GM21737 (cell line): ENCODE measurements around the gene RPS5.
"Not testable (repeated sequence)": the region's sequence is repeated elsewhere in the genome, so short reads cannot be mapped to it uniquely, and the experiment has no call there.

ENCODE experiments used
- ATAC-seq: cut with Tn5 transposase; IDR thresholded peaks from one replicate; pipeline ENCODE4 v1.9.1; 2021; ENCODE audit warnings: mild to moderate bottlenecking, moderate library complexity; ENCODE audit not compliant: unreplicated experiment

Gene RPS5

DNA sequence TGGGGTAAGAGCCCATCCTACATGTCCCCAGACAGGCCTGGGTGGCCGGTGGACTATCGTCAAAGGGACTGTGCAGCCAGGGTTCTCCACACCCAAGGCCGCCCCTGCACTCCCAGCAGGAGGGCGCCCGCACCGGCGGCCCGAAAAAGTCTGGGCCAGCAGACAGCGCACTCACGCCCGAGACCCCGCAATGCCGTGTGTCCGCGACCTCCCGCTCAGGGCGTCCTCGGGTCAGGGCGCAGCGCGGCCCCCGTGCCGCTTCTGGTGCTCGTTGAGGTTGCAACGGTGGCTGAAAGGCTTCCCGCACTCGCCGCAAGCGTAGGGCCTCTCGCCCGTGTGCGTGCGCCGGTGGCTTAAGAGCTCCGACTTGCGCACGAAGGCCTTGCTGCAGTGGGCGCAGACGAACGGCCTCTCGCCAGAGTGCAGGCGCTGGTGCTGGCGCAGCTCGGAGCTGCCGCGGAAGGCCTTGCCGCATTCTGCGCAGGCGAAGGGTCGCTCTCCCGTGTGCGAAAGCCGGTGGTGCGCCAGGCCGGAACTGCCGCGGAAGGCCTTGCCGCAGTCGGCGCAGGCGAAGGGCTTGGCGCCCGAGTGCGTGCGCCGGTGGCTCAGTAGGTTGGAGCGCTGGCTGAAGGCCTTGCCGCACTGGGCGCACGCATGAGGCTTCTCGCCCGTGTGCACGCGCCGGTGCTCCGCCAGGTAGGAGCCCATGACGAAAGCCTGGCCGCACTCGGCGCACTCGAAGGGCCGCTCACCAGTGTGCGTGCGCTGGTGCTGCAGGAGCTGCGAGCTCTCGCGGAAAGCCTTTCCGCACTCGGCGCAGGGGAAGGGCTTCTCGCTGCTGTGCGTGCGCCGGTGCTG, 30.9 kb upstream of the RPS5 start:
- no peak for ATAC-seq

DNA sequence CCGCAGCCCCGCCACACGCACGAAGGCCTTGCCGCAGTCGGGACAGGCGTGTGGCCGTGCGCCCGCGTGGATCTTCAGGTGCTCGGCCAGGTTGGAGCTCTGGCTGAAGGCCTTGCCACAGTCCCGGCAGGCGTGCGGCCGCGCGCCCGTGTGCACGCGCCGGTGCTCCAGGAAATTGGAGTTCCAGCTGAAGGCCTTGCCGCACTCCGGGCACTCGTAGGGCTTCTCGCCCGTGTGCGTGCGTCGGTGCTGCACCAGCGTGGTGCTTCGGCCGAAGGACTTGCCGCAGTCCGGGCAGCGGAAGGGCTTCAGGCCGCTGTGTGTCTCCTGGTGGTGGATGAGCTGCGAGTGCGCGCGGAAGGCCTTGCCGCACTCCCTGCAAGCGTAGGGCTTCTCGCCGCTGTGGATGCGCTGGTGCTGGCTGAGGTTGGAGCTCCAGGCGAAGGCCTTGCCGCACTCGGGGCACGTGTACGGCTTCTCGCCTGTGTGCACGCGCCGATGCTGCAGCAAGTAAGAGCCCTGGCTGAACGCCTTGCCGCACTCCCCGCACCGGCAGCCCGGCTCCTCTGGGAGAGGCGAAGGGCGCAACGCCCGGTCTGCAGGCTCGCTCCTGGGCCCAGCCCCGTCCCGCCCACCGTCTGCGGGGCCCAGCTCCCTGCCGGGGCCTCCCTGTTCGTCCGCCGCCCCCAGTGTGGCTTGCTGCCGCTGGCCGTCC, 30.1 kb upstream of the RPS5 start:
- no peak for ATAC-seq

DNA sequence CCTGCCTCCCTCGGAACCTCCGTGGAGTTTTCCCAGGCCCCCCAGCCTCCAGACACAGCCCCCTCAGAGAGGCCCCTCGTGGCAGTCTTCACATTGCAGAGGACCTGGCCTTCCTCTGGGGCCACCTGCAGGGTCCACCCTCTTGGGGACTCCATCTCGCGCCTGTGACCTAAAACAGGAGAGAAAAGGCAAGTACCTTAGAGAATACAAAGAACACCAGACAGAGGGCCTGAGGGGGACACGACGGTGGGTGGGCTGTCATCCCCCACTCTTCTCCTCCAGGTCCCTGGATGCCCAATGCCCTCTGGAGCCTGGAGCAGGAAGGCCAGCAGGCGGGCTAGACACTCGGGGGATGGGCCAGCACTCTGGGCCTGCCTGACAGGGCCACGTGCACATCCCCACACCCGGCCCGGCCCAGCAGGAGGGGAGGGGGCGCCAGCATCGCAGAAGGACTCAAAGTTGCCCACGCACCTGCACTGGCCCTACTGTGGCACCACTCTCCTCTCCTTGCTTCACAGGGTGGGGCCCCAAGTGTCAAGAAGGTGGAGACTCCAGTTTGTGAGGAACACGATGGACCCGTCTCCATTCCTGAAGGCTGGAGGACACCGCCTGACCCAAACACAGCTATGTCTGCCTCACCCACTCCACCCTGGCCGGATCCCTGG, 29.5 kb upstream of the RPS5 start:
- ATAC-seq: no peak

DNA sequence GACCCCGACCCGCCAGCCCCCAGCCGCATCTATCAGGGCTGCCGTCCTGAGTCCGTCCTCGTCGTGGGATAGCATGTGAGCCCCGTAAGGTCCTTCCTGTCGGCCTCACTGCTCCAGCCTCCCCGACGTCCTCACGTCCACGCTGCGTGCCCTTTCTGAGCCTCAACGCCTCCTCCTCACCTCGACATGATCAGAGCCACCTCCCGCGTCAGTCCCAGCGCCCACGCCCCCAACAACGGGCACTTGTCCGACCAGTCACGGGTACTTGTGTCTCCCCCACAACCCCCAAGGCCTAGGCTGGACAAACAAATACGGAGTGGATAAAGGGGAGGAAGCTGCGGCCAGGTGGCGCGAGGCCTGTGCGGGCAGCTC, 25.2 kb upstream of the RPS5 start:
- ATAC-seq: no peak

DNA sequence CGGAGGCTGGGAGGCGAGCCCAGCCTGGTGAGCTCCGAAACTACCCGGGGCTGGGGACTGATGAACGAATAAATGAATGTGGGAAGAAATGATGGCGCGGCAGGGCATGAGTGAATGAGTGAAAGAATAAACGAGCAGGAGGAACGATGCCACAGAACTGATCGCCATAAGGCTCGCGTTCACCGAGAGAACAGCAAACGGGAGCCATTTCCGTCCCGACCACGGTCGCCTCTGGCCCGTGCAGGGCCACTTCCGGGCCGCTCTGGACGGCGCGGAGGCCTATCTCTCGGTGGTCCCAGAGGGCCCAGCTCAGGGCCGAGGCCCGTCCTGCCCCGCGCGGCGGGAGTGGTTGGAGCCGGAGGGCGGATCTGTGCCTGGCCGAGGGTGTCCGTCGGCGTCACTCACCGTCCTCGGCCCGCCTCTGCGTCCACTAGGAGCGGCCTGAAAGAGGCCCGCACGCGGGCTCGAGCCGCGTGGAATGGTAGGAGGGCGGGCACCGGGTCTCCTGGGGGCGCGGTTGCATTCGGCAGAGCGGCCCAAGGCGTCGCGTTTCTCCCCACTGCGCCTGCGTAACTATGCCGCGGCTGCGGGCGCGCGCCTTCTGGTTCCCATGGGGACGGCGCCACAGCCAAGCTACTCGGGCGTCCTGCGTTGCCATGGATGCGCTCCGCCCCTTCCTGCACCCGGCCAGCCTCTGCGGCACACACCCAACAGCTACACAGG, 24.6 kb upstream of the RPS5 start, which contains the start of gene ZNF497:
TSS of gene ZNF497 (minus strand) at position 480 of the 723 bp plus-strand sequence. CDS start 5,116 bp downstream, outside the sequence.
- ATAC-seq: peak; percentile 78

DNA sequence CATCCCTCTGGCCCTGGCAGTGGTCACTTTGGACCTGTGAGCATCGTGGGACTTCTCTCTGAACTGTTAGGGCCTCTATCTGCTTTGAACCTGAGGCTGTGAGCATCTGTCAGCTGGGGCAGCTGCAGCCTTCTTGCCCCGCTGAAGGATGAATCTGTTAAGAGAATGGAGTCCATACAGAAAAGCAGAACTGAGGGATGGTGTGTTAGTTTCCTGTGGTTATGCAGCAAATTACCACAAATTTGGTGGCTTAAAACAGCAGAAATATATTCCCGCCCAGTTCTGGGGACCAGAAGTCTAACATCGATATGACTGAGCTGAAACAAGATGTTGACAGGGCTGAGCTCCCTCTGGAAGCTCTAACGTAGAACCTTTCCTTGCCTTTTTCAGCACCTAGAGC, 22.9 kb upstream of the RPS5 start:
- ATAC-seq: no peak

DNA sequence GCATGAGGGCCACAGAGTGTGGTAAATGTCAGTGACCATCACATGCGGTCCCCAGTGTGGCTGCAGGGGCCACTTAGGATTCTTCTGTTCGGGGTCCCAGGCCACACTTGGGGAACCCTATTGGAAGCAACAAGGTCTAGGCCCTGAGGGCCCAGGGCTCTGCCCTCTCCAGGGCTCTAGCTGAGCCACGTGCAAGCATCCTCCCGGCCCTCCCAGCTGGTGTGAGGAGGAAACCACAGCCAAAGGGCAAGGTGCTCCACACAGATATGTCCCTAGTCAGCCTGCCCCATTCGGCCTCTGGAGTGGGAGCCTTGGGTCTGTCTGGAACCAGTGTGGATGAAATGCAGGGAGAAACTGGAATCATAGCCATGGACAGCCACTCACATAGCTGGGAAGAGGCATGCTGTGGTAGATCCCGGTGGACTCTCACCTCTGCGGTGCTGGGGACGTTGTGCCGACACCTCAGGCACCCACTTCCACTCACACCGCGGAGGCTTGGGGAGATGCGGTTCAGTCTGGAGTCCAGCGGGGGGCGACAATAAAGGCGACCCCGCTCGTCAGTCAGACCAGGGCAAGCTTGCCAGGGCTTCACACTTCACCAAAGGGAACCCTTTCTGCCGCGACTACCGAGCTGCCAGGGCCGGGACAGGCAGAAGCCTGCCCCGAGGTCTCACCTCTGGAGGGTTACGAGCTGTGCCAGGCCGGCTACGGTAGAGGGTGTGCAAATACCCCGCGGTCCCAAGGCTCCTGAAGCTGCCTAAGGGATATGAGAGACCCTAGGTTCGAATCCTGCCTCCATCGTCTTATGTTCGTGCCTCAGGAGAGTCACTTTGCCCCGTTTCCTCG, 20.3 kb upstream of the RPS5 start:
- ATAC-seq: no peak

DNA sequence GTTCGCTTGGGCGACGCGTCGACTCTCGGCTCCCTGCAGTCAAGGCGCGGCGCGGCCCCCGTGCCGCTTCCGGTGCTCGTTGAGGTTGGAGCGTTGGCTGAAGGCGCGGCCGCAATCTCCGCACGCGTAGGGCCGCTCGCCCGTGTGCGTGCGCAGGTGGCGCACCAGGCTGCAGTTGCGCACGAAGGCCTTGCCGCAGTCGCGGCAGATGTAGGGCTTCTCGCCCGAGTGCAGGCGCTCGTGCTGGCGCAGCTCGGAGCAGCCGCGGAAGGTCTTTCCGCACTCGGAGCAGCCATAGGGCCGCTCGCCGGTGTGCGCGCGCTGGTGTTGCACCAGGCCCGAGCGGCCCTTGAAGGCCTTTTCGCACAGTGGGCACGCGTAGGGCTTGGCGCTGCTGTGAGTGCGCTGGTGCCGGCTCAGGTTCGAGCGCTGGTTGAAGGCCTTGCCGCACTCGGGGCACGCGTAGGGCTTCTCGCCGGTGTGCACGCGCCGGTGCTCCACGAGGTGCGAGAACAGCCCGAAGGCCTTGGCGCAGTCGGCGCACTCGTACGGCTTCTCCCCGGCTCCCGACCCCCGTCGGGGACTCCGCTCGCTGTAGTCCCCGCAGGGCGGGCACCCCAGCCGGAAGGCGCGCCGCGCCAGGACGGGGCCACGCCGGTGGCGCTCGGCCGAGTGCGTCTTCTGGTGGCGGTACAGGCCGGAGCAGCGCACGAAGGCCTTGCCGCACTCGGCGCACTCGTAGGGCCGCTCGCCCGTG, 19.2 kb upstream of the RPS5 start:
- ATAC-seq: no peak

DNA sequence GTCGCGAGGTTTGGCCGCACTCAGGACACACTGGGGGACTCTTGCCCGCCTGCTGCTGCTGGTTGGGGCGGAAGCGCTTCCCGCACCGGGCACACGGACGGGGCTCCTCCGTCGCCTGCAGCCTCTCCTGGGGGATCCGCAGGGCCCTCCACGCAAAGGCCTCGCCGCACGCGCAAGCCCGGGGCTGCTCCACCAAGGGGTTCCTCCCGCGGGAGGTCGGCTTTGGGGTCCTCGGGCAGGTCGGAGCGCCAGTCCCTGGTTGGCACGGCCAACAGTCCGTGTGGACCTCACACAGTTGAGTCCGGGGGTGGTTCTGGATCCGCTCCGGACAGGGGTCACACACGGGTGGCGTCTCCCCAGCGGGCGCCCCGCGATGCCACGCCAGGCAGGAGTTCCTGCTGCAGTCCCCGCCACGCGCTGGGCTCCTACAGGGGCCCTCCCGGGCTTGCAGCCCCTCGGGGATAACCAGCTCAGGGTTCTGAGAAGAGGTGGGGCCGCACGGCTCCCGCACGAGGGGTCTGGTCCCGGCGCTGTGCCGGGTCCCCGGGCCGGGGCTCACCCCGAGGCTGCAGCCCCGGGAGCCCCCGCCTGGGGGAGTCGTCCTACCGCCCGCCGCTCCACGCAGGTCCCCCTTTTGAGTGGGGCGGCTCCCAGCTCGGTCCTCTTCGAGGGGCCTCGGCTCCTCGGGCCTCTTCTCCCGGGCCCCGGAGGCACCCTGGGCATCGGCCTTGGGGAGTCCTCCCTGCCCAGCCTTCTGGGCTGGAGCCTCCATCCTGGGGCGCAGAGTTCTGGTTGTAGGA, 18.3 kb upstream of the RPS5 start:
- no peak for ATAC-seq

DNA sequence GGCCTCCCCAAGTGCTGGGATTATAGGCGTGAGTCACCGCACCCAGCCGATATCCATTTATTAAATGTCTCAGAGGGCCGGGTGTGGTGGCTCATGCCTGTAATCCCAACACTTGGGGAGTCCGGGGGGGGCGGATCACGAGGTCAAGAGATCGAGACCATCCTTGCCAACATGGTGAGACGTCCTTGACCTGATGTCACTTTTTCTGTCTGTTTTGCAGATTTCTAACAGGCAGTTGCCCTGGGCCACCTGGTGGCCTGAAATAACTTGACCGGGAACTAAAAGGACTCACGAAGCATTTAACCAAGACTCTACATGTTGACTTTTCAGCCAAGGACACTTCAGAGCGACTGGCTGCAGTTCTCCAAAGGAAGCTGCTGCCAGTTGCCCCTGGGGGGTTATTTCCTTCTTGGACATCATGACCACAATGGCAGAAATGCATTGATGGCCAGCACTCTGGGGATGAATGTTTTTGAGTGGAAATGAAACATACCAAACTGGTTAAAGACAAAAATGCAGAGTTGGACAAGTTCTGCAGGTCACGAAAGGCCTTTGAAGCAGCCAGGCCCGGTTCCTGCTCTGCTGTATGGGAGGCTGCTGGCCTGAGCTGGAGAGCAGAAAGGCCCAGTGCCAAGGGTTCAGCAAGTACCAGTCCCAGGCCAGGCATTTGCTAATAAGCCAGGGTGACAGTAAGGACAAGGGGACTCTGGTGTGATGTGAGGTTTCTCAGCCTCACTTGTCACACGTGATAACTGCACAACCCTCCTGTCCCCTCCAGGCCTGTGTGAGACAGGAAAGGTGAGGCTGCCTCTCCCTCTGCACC, 14.5 kb upstream of the RPS5 start:
- ATAC-seq: no peak

DNA sequence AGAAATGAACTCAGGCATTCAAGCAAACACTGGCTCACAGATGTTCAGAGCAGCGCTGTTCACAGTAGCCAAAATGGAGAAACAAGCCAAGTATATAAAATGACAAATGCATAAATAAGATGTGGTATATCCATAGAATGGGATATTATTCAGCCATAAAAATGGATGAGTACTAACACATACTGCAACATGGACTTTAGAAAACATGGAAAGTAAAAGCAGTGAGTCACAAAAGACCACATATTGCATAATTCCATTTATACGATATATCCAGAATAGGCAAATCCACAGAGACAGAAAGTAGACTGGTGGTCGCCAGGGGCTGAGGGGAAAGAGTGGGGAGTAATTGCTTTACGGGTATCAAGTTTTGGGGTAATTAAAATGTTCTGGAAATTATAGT, 12.9 kb upstream of the RPS5 start:
- ATAC-seq: no peak

DNA sequence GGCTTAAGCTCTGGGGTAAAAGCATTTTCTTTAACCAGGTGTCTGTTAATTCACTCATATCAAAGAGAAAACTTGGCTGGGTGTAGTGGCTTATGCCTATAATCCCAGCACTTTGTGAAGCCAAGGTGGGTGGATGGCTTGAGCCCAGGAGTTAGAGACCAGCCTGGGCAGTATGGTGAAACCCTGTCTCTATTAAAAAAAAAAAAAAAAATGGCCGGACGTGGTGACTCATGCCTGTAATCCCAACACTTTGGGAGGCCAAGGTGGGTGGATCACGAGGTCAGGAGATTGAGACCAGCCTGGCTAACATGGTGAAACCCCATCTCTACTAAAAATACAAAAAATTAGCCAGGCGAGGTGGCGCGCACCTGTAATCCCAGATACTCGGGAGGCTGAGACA, 10.3 kb upstream of the RPS5 start:
- not testable (repeated sequence) for ATAC-seq

DNA sequence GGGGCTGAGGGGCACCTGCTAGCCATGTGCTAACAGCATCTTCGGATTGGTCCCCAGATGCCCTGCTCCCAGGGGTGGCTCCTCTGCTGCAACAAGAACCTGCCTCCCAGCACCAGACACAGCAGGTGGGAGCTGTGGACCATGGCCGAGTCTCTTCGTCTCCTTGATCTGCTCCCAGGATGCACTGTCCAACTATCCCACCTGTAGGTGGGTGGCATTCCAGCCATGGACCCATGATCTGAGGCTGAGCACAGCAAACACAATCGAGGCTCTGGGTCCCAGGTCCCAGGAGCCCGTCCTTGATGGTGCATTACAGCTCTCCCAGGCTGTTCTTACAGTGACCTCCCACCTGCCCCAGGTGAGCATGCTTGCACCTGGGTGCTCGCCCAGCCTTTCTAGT, 7.8 kb upstream of the RPS5 start:
- ATAC-seq: no peak

DNA sequence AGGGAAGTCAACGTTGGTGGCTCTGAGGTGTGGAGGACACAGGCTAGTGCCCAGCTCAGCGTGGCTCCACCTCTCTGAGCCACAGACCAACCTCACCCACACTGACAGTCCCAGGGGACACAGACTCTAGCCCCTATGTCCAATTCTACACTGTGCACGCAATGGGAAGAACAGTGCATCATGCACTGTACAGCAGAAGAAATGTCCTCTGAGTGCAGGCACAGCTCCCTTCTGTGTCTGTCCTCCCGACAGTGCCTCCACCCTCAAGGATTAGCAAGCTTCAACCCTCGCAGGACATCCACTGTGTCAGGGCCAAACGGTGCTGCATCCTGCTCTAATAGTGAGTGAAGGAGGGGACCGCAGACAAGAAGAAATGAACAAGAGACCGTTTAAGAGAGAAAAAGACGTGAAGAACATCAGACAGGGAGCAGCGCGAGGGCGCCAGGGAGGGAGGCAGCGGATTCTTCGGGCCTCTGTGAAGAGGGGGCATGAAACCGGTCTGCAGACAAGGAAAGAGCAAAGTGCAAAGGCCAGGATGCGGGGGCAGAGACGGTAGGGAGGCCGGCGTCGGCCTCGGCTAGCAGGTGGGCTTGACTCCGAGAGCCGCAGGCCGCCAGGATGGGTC, 6.9 kb upstream of the RPS5 start:
- ATAC-seq: no peak

DNA sequence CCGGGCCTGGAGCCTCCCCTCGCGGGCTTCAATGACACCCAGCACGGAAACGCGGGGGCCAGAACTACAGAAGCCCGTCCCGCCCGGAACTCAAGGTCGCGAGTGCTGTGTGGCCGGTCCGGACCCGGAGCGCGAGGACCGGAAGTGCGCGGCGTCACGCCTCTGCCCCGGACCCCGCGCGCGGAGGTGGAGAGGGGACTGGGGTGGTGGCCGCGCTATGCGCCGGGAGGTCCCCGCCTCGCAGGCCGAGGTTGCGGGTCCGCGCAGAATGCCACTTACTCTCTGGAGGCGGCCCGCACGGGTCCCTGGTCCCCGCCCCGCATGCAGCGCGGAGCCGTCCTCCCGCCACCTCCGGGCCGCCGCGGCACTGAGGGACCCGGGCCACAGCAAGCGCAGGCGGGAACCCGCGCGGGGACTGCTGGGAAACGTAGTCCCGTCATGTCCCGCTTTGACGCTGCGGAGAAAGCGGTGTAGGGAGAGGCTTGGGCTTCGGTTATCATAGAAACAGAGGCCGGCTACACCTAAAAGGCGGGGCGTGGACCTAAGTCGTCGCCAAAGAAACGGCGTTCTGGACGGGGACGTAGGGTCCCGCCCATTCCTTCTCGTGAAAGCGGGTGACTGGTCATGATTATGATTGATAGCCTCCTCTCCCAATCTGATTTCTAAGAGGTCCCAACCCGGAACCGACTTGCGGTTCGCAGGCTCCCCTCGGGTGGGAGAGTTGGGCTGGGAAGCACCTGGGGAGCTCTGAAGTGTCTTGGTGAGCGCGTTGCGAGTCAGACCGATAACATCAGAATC, 6.2 kb upstream of the RPS5 start, which contains the start of gene ZNF837:
TSS of gene ZNF837 (minus strand) at position 369 of the 798 bp plus-strand sequence. CDS start 11,698 bp downstream, outside the sequence.
- peak; percentile 81 for ATAC-seq

DNA sequence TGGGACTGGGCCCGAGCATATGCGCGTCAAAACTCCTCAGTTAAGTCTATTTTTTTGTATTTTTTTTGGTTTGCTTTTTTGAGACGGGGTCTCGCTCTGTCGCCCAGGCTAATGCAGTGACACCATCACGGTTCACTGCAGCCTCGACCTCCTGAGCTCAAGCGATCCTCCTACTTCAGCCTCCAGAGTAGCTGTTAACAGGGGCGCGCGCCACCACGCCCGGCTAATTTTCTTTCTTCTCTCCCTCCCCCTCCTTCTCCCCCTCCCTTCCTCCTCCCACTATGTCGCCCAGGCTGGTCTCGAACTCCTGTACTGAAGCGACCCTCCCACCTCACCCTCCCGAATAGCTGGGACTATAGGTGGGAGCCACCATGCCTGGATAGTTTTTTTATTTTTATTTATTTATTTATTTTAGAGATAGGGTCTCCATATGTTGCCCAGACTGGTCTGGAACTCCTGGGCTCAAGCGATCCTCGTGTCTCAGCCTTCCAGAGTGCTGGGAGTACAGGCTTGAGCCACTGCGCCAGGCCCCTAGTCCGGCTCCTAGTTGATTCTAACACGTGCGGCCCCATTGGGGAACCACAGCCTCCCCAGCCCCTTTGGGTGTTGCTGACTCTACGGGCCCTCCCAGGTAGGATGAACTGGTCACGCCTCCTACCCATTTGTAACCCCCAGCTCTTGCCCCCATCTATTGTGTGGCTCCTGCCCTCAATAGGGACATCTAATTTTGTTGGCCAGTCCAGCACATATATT, 5.4 kb upstream of the RPS5 start:
- no peak for ATAC-seq
